Progenitor cell of endocrine pancreas (in vitro differentiated cells): ENCODE data around the gene LAPTM5. TPM values are rescaled to one million over a fixed set of nuclear protein-coding genes. Genes with fewer than 3 reads are reported as not detected.

Source experiments
- DNase-seq: peaks from one replicate; pipeline ENCODE4 v3.0.0; 2021; ENCODE audit warnings: low spot score; ENCODE audit not compliant: unreplicated experiment
- H3K27ac Mint-ChIP-seq: 2 replicates; pipeline ENCODE4 v1.8.0; 2021; ENCODE audit warnings: mild to moderate bottlenecking, moderate library complexity, mixed read lengths
- H3K27me3 Mint-ChIP-seq: 2 replicates; pipeline ENCODE4 v1.8.0; 2021; ENCODE audit warnings: mixed read lengths
- H3K36me3 Mint-ChIP-seq: 2 replicates; pipeline ENCODE4 v1.8.0; 2022; ENCODE audit warnings: mixed read lengths; ENCODE audit not compliant: insufficient read depth
- H3K4me1 Mint-ChIP-seq: 2 replicates; pipeline ENCODE4 v1.8.0; 2021; ENCODE audit warnings: low read depth, mixed read lengths
- H3K4me3 Mint-ChIP-seq: 2 replicates; pipeline ENCODE4 v1.8.0; 2021; ENCODE audit warnings: low read depth, mild to moderate bottlenecking, moderate library complexity, mixed read lengths
- H3K9me3 Mint-ChIP-seq: 2 replicates; pipeline ENCODE4 v1.8.0; 2021; ENCODE audit warnings: low read depth, mixed read lengths
- CTCF ChIP-seq: fragments of 200-600 bp; sonication (generic); IDR thresholded peaks from one replicate; pipeline ENCODE4 v1.5.0; 2021; ENCODE audit warnings: antibody characterized with exemption, mild to moderate bottlenecking; ENCODE audit not compliant: unreplicated experiment
- total RNA-seq: library from RNA; stranded (reverse); gene quantifications from 2 replicates; pipeline ENCODE4 v1.2.1, GENCODE V29; 2021

The LAPTM5 gene
- total RNA-seq, 1 donor from 2014 or later = not detected

- no peak for TF ChIP-seq CTCF
Measured at GRCh38 chr1:30716646-30717045, 40.9 kb downstream of the LAPTM5 start.

GRCh38 chr1:30715886-30716285 is 41.7 kb downstream of the LAPTM5 start:
- H3K27ac Mint-ChIP-seq = no peak overlapping the region
- peaks cover 9% of the 10 kb centered on the region for H3K27me3 Mint-ChIP-seq
- DNase-seq = no peak
- no peaks in the 10 kb centered on the region for H3K4me1 Mint-ChIP-seq
- H3K9me3 Mint-ChIP-seq = peaks cover 7% of the 10 kb centered on the region
- H3K4me3 Mint-ChIP-seq = no peak overlapping the region
- TF ChIP-seq CTCF = no peak
- no peaks in the 10 kb centered on the region for H3K36me3 Mint-ChIP-seq

More at GRCh38 chr1:30716646-30717045, 40.9 kb downstream of the LAPTM5 start:
- Mint-ChIP-seq H3K4me1 (no peaks in the 10 kb centered on the region), H3K4me3 (no peak overlapping the region), H3K27ac (no peak overlapping the region), H3K9me3 (peaks cover 7% of the 10 kb centered on the region), H3K27me3 (peaks cover 8% of the 10 kb centered on the region), H3K36me3 (no peaks in the 10 kb centered on the region)
- DNase-seq = no peak

GRCh38 chr1:30715216-30715615 is 42.4 kb downstream of the LAPTM5 start:
- Mint-ChIP-seq H3K27ac (no peak overlapping the region), H3K4me3 (no peak overlapping the region), H3K27me3 (peaks cover 7% of the 10 kb centered on the region), H3K9me3 (peaks cover 7% of the 10 kb centered on the region), H3K4me1 (no peaks in the 10 kb centered on the region), H3K36me3 (no peaks in the 10 kb centered on the region)
- TF ChIP-seq CTCF = peak; percentile 51
- DNase-seq = no peak

- no peaks in the 10 kb centered on the region for H3K36me3 Mint-ChIP-seq
- no peak overlapping the region for H3K27ac Mint-ChIP-seq
- H3K4me1 Mint-ChIP-seq = no peaks in the 10 kb centered on the region
- no peak for TF ChIP-seq CTCF
- H3K27me3 Mint-ChIP-seq = peaks cover 11% of the 10 kb centered on the region
- H3K4me3 Mint-ChIP-seq = no peak overlapping the region
- peaks cover 7% of the 10 kb centered on the region for H3K9me3 Mint-ChIP-seq
- DNase-seq = no peak
Measured at GRCh38 chr1:30714536-30715090, 43.0 kb downstream of the LAPTM5 start.

GRCh38 chr1:30714025-30714424 is 43.5 kb downstream of the LAPTM5 start:
- TF ChIP-seq CTCF = no peak
- no peaks in the 10 kb centered on the region for H3K4me1 Mint-ChIP-seq
- peaks cover 14% of the 10 kb centered on the region for H3K27me3 Mint-ChIP-seq
- H3K36me3 Mint-ChIP-seq = no peaks in the 10 kb centered on the region
- H3K4me3 Mint-ChIP-seq = no peak overlapping the region
- no peak overlapping the region for H3K27ac Mint-ChIP-seq
- peaks cover 7% of the 10 kb centered on the region for H3K9me3 Mint-ChIP-seq
- no peak for DNase-seq
